GM21515 (cell line): Measurements from ENCODE around the gene PLBD2.

Source experiments
- ATAC-seq: cut with Tn5 transposase; IDR thresholded peaks from one replicate; pipeline ENCODE4 v1.9.1; 2021; ENCODE audit not compliant: unreplicated experiment

The PLBD2 gene

DNA sequence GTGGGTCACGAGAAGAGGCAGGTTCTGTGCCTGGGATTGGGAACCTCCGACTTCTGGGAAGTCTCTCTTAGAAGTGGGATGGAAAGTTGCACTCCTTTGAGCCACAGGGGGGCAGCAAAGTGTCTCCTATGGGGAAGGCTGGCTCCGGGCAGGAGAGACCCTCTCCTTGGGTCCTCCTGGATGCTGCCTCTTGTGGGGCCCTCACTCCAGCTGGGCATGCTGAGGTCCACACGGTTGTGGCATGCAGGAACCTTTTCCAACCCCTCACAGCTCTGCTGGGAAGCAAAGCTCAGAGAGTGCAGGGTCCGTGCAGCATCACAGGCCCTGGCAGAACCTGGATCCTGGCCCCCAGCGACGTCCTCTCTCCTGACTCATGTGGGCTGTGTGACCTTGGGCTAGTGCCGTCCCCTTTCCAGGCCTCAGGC is 81.2 kb downstream of the PLBD2 start:
- ATAC-seq: no peak

DNA sequence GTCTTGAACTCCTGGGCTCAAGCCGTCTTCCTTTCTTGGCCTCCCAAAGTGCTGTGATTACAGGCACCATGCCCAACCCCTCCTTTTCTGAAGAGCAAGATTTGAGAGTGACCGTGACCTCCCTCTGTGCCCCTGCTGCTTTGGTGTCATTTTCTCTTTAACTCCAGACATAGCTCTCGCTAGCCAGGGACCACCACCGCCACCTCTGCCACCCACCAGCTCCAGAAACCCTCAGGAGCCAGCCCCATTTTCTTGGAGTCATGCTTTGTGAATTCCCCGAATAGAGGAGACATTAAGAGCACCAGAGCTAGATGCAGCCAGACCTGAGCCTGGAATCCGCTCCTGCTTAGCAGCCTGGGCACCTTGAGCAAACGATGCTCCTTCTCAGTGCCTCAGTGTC is 81.9 kb downstream of the PLBD2 start:
- no peak for ATAC-seq
